ENCODE measurements around the gene TLN1. TPM values are rescaled to one million over a fixed set of nuclear protein-coding genes. Genes with fewer than 3 reads are reported as not detected.

TLN1 gene
- total and polyA plus RNA-seq, 2 of the 4 experiments (the other 2 are of a cell fraction): 228 to 346 TPM

- intact Hi-C loops (cut with micrococcal nuclease): no loop called here
- no CpG with 5 or more reads among the region's 3 CpGs for WGBS, 2 experiments (ENCODE audit: extremely low coverage in 2 of 2, insufficient read length in 1 of 2)
- dilution Hi-C loops (cut with HindIII; ENCODE audit: low sequenced_read_pairs, unreplicated experiment): no loop called here
- H3K18ac ChIP-seq (ENCODE audit: low read depth, low read length): no peak overlapping the region
- peak overlapping the region; percentile 4; the same call in 1 of the 2 replicates for H3K23ac ChIP-seq (ENCODE audit: low read depth, low read length)
- H4K5ac ChIP-seq (ENCODE audit: low read depth, low read length): 0 out of 2 replicates have a peak overlapping the region, but pooled peaks have one; percentile 12
- H2BK5ac ChIP-seq (ENCODE audit: low read depth, low read length, poor library complexity, severe bottlenecking): peak overlapping the region; percentile 20
- no peaks in the 10 kb centered on the region for H3K27me3 ChIP-seq (ENCODE audit: control insufficient read depth, insufficient read depth, low read length)
- ChIA-PET CTCF (interaction anchor here (0.5 to 2.1 kb wide), 11 partner anchors 8 to 163 kb away, joined by 3 to 11 read pairs (median 5); partner anchors contain the start of genes CREB3, TLN1 and TPM2), POLR2A (ENCODE audit: unreplicated experiment) (interaction anchor here (1.1 to 2.1 kb wide), 7 partner anchors 16 to 87 kb away, joined by 4 to 14 read pairs (median 7); no protein-coding TSS in a partner anchor)
- H3K56ac ChIP-seq (ENCODE audit: extremely low read depth, insufficient read depth, low read length): no peak overlapping the region
- peaks cover 11% of the 10 kb centered on the region for H3K36me3 ChIP-seq (ENCODE audit: control insufficient read depth, insufficient read depth, low read length)
- H3K9me1 ChIP-seq (ENCODE audit: insufficient read depth, low read length): peaks cover 15% of the 10 kb centered on the region
- no peak overlapping the region for H3K4me3 ChIP-seq (ENCODE audit: insufficient read depth, low read depth, low read length)
- ATAC-seq (ENCODE audit: low read depth): no peak
- peak overlapping the region; percentile 5; the same call in 1 of the 2 replicates for H3K9ac ChIP-seq (ENCODE audit: low read depth, low read length)
- no peak overlapping the region for H3K4me2 ChIP-seq (ENCODE audit: low read depth, low read length)
- peak overlapping the region; percentile 18; the same call in 1 of the 2 replicates for H3K27ac ChIP-seq (ENCODE audit: insufficient read depth, low read length)
- H2BK120ac ChIP-seq (ENCODE audit: low read depth, low read length): 0 out of 2 replicates have a peak overlapping the region, but pooled peaks have one; percentile 1
- H3K79me1 ChIP-seq (ENCODE audit: low read depth in 1 of 2, low read length in 2 of 2): peaks cover 30 to 65% of the 10 kb centered on the region in 2 experiments; a peak in 3 of 4 replicates
- peak overlapping the region; percentile 30 for H4K91ac ChIP-seq (ENCODE audit: insufficient read depth, low read depth, low read length)
- in situ Hi-C loops (cut with MboI; ENCODE audit: low sequenced_read_pairs): no loop called here
- no peak overlapping the region for H3K14ac ChIP-seq (replicated peaks; ENCODE audit: low read depth, low read length)
- no peak overlapping the region for H2AK9ac ChIP-seq (replicated peaks; ENCODE audit: low read depth, low read length, poor library complexity)
- H3K9me3 ChIP-seq (ENCODE audit: control insufficient read depth, insufficient read depth, low read length): no peaks in the 10 kb centered on the region
- no peak overlapping the region; a peak in 1 of 4 replicates for H4K8ac ChIP-seq (ENCODE audit: low read depth in 2 of 2, low read length in 2 of 2)
- no peak overlapping the region for H2BK20ac ChIP-seq (ENCODE audit: low read depth, low read length)
- peaks cover 19% of the 10 kb centered on the region for H3K4me1 ChIP-seq (ENCODE audit: control insufficient read depth, insufficient read depth, low read length)
- BruUV-seq (replicated peaks): no TSS peak
- H4K20me1 ChIP-seq (ENCODE audit: insufficient read depth, low read length): peaks cover 3% of the 10 kb centered on the region; the same call in 1 of the 2 replicates
- no peak overlapping the region for H2AFZ ChIP-seq (replicated peaks; ENCODE audit: low read length, poor library complexity)
- H2BK15ac ChIP-seq (ENCODE audit: low read depth, low read length): no peak overlapping the region
- TF ChIP-seq RCOR1 (IDR thresholded peaks at IDR 0.05; ENCODE audit: insufficient replicate concordance, low read length): no peak
- no peak for TF ChIP-seq MAFK (IDR thresholded peaks at IDR 0.05; ENCODE audit: low read depth, low read length)
- no peak for TF ChIP-seq POLR2A (IDR thresholded peaks at IDR 0.05; ENCODE audit: low read depth, low read length)
- TF ChIP-seq CTCF (conservative IDR thresholded peaks at IDR 0.05; ENCODE audit: low read depth, low read length): no peak
- TF ChIP-seq USF2 (IDR thresholded peaks at IDR 0.05; ENCODE audit: low read depth, low read length): no peak
- no peak for TF ChIP-seq NFE2L2 (IDR thresholded peaks at IDR 0.05; ENCODE audit: low read depth, low read length)
- no peak for TF ChIP-seq RFX5 (IDR thresholded peaks at IDR 0.05; ENCODE audit: low read depth, low read length)
- TF ChIP-seq CHD1 (IDR thresholded peaks at IDR 0.05; ENCODE audit: low read depth, low read length): no peak
- no peak for TF ChIP-seq RAD21 (IDR thresholded peaks at IDR 0.05; ENCODE audit: low read length)
- peak overlapping the region; percentile 22; the same call in 1 of the 2 replicates for H3K4ac ChIP-seq (ENCODE audit: low read depth, low read length)
- peak overlapping the region; percentile 60 for H2AK5ac ChIP-seq (ENCODE audit: low read depth, low read length)
- no peak for DNase-seq
Observed at GRCh38 chr9:35661756-35662350, 70.1 kb downstream of the TLN1 start.
